HepG2 (cell line): Measurements from ENCODE around the gene PCBP4. TPM values are rescaled to one million over a fixed set of nuclear protein-coding genes. Genes with fewer than 3 reads are reported as not detected.
A peak's percentile ranks its signal among the peaks of the same experiment; 100 is the strongest.
"Not testable (repeated sequence)": the region's sequence is repeated elsewhere in the genome, so short reads cannot be mapped to it uniquely, and the experiment has no call there.

Source experiments
- ATAC-seq: fragments of 200-7000 bp; cut with Tn5 transposase; 3 replicates; pipeline ENCODE4 v1.9.1; 2020; ENCODE audit warnings: mild to moderate bottlenecking, moderate library complexity
- BruUV-seq: library from RNA; stranded (reverse); fragments of 400-500 nt; replicated peaks from 2 replicates; lab custom pipeline; 2021; lab: Mats Ljungman, UMichigan
- CTCF ChIA-PET: fragments of 300-600 bp; formaldehyde crosslinking; extraction: SDS; loops from one replicate; lab custom pipeline; 2021; ENCODE audit warnings: low total read pairs, inconsistent platforms, low intra/inter-chr PET ratio; lab: Yijun Ruan, JAX
- POLR2A ChIA-PET: fragments of 350-600 bp; sonication (Branson Sonifier 250); formaldehyde crosslinking; loops from one replicate; lab custom pipeline; 2020; ENCODE audit warnings: antibody characterized with exemption, inconsistent platforms; lab: Yijun Ruan, JAX
- DNase-seq: peaks from one replicate; pipeline ENCODE4 v3.0.0-alpha.2; 2015; ENCODE audit warnings: low spot score
- FAIRE-seq: peaks from 3 replicates; lab custom pipeline; 2011; peaks lifted over from hg19 to GRCh38; lab: Jason Lieb, UNC
- H2AFZ ChIP-seq: one replicate; pipeline ENCODE4 v1.6.1; 2011; ENCODE audit warnings: low read length, inconsistent platforms
- H3K27ac ChIP-seq: fragments of 300-600 bp; 3 replicates; pipeline ENCODE4 v1.8.0; 2011; ENCODE audit warnings: mixed run types, mild to moderate bottlenecking, mixed read lengths, low read length, inconsistent platforms; ENCODE audit not compliant: insufficient read depth; ENCODE audit errors: extremely low read length
- H3K27me3 ChIP-seq, 2 experiments: fragments of 200-600 bp in 1 of 2; 2 replicates in 1 of 2; 3 replicates in 1 of 2; pipeline versions ENCODE4 v1.6.0 to v1.8.0; 2011; ENCODE audit warnings: low read length in 2 of 2, mild to moderate bottlenecking in 2 of 2, moderate library complexity in 2 of 2, inconsistent platforms in 1 of 2; ENCODE audit not compliant: insufficient read depth in 2 of 2, control insufficient read depth in 1 of 2
- H3K36me3 ChIP-seq, 2 experiments: fragments of 200-600 bp in 1 of 2; replicated peaks in 1 of 2; 2 replicates in 1 of 2; 3 replicates in 1 of 2; pipeline versions ENCODE4 v1.5.1 to v1.8.0; 2011; ENCODE audit warnings: low read length in 2 of 2, inconsistent platforms in 1 of 2; ENCODE audit not compliant: insufficient read depth in 2 of 2, control insufficient read depth in 1 of 2
- H3K4me1 ChIP-seq: 2 replicates; pipeline ENCODE4 v1.5.1; 2012; ENCODE audit warnings: low read length, inconsistent platforms; ENCODE audit not compliant: insufficient read depth
- H3K4me2 ChIP-seq: 2 replicates; pipeline ENCODE4 v1.6.0; 2011; ENCODE audit warnings: low read depth, low read length, inconsistent platforms
- H3K4me3 ChIP-seq, 3 experiments: fragments of 200-600 bp in 1 of 3; sonication (generic), shearing (Covaris generic) in 1 of 3; replicated peaks in 1 of 3; 2 replicates each; pipeline ENCODE4 v1.5.1; 2011 to 2016; ENCODE audit warnings: low read length in 3 of 3, inconsistent platforms in 2 of 3, low read depth in 2 of 3, mild to moderate bottlenecking in 2 of 3, control low read depth in 1 of 3, mixed read lengths in 1 of 3; ENCODE audit not compliant: insufficient read depth in 1 of 3
- H3K79me2 ChIP-seq: one replicate; pipeline ENCODE4 v1.6.1; 2011; ENCODE audit warnings: low read length, inconsistent platforms; ENCODE audit not compliant: insufficient read depth
- H3K9ac ChIP-seq: 2 replicates; pipeline ENCODE4 v1.6.0; 2011; ENCODE audit warnings: mild to moderate bottlenecking, low read depth, low read length, inconsistent platforms; ENCODE audit not compliant: insufficient read depth
- H3K9me3 ChIP-seq: 2 replicates; pipeline ENCODE4 v1.5.1; 2012; ENCODE audit warnings: mild to moderate bottlenecking, low read length
- H4K20me1 ChIP-seq: 2 replicates; pipeline ENCODE4 v1.6.0; 2011; ENCODE audit warnings: inconsistent platforms, mild to moderate bottlenecking, low read length, moderate library complexity; ENCODE audit not compliant: insufficient read depth
- ELF3 ChIP-seq: IDR thresholded peaks from 2 replicates; pipeline ENCODE4 v1.6.1; 2016; ENCODE audit warnings: missing genetic modification reagents, missing compliant biosample characterization
- REST ChIP-seq, 2 experiments: IDR thresholded peaks; 2 replicates each; pipeline ENCODE4 v1.6.1; 2011 to 2012; ENCODE audit warnings: low read length in 2 of 2, borderline replicate concordance in 1 of 2, low read depth in 1 of 2, mild to moderate bottlenecking in 1 of 2, moderate library complexity in 1 of 2
- SAP130 ChIP-seq: IDR thresholded peaks from 2 replicates; pipeline ENCODE4 v1.6.1; 2016; ENCODE audit warnings: low read depth
- ZNF646 ChIP-seq: sonication (generic); formaldehyde crosslinking; IDR thresholded peaks from 2 replicates; pipeline ENCODE4 v1.9.0; 2021; ENCODE audit warnings: mild to moderate bottlenecking, missing genetic modification reagents
- ZNF879 ChIP-seq: sonication (generic); formaldehyde crosslinking; IDR thresholded peaks from 2 replicates; pipeline ENCODE4 v1.8.1; 2023; ENCODE audit warnings: missing genetic modification reagents
- ZSCAN25 ChIP-seq: sonication (generic); formaldehyde crosslinking; IDR thresholded peaks from 2 replicates; pipeline ENCODE4 v1.8.0; 2022; ENCODE audit warnings: mild to moderate bottlenecking, missing genetic modification reagents
- WGBS: methylation state at CpG from one replicate; pipeline ENCODE4 v1.1.6; 2017; ENCODE audit warnings: low lambda C conversion rate; 5-methylcytosine and 5-hydroxymethylcytosine counted together
- in situ Hi-C: cut with HindIII; loops from 2 replicates; pipeline ENCODE4 v1.10.0; 2017; ENCODE audit warnings: low pct_unique_long_range_greater_than_20kb; ENCODE audit not compliant: extremely low pct_ligation_motif_present
- intact Hi-C: fragments of 100-400 bp; cut with micrococcal nuclease; formaldehyde crosslinking; loops from one replicate; pipeline ENCODE4 v1.10.0; 2022; ENCODE audit not compliant: unreplicated experiment
- polyA plus RNA-seq, 8 experiments: library from polyadenylated mRNA; depleted of rRNA in 3 of 8; stranded (reverse) in 7 of 8; unstranded in 1 of 8; fragments of >200 nt; fragmentation: Illumina TruSeq in 4 of 8; extraction: Trizol in 4 of 8; gene quantifications; 2 replicates each; pipeline versions ENCODE4 v1.2.1 to v1.2.3, GENCODE V29; 2011 to 2016; ENCODE audit warnings: low read depth in 4 of 8, missing spikeins in 1 of 8, mixed read lengths in 1 of 8; ENCODE audit not compliant: insufficient read depth in 1 of 8
- total RNA-seq, 5 experiments: library from RNA; depleted of rRNA; stranded (reverse); fragments of >200 nt; fragmentation: Illumina TruSeq; extraction: Trizol; gene quantifications; 2 replicates each; pipeline ENCODE4 v1.2.3, GENCODE V29; 2016; ENCODE audit warnings: low read depth in 1 of 5

The PCBP4 gene
- total and polyA plus RNA-seq, 2 of the 13 experiments (the other 11 are each of a cell fraction or from before 2014, with no cell fraction given): 36.8 to 51.3 TPM

- peak; percentile 71 to 94 for TF ChIP-seq REST (IDR thresholded peaks at IDR 0.05; ENCODE audit: borderline replicate concordance in 1 of 2, low read depth in 1 of 2, low read length in 2 of 2)
- TF ChIP-seq ZSCAN25 (CRISPR knock-in tag): no peak
- TF ChIP-seq ZNF646 (CRISPR knock-in tag): no peak
- TF ChIP-seq SAP130 (CRISPR knock-in tag): 0 out of 2 replicates have a peak, but pooled peaks have one; percentile 24
- no peak for TF ChIP-seq ZNF879 (CRISPR knock-in tag)
- 0 out of 2 replicates have a peak, but pooled peaks have one; percentile 35 for TF ChIP-seq ELF3 (CRISPR knock-in tag)
Observed at GRCh38 chr3:51929420-51930003, 37.7 kb downstream of the PCBP4 start (continued).

GRCh38 chr3:51928981-51929380 lies 38.3 kb downstream of the PCBP4 start:
- BruUV-seq, H2AFZ ChIP-seq, H3K27me3 ChIP-seq, H4K20me1 ChIP-seq, FAIRE-seq, H3K79me2 ChIP-seq, H3K9ac ChIP-seq, CTCF ChIA-PET, H3K9me3 ChIP-seq, H3K4me1 ChIP-seq, DNase-seq, in situ Hi-C loops, POLR2A ChIA-PET, intact Hi-C loops, H3K4me2 ChIP-seq, H3K27ac ChIP-seq, H3K4me3 ChIP-seq: not testable (repeated sequence)
- 47% methylated on average over 3 of the region's 3 CpGs for WGBS
- H3K36me3 ChIP-seq: peaks cover 0 to 13% of the 10 kb centered on the region in 2 experiments; a peak in 3 of 5 replicates
- ATAC-seq: peak; percentile 19; the same call in 2 of the 3 replicates
